GM18519 (cell line): ENCODE results near the gene PAQR7.

ENCODE experiments used
- ATAC-seq: cut with Tn5 transposase; IDR thresholded peaks from one replicate; pipeline ENCODE4 v1.9.1; 2021; ENCODE audit warnings: mild to moderate bottlenecking, moderate library complexity; ENCODE audit not compliant: unreplicated experiment, low FRiP score

The PAQR7 gene

DNA sequence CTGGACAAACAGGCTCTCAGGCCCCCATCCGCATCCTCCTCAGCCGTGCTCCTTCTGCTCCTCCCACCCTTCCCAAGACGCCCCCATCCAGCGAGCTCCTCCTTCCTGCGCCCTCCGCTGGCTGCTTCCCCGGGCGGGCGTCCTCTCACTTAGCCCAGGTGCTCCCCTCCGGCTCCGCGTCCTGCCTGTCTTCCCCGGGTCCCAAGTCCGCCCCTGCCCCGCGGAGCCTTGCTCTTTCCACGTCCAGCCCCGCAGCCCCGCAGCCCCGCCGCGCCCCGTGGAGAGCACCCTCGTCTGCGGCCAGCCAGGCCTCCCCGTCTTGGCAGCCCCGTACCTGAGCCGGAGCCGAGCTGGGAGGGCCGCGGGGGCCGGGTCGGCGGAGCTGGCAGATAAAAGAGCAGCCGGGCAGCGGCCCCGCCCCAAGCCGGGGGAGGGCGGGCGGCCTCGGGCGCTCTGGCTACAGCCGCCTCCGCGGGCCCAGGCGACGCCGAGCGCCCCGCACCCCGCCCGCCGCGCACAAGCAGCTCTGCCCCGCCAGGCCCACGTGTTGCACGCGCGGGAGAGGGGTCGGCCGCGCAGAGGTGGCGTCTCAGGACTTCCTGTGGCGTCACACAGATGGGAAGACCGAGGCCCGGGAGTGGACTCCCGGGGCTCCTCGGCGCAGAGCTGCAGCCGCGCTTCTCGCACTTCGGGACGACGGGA lies at the start of gene PAQR7:
Gene PAQR7 (minus strand): TSS at position 555 of the 702 bp plus-strand sequence. CDS start 11,869 bp downstream, outside the sequence.
- no peak for ATAC-seq

GRCh38 chr1:25924454-25924853 lies 48.9 kb upstream of the PAQR7 start:
- ATAC-seq = no peak

- ATAC-seq = no peak
These were observed 47.6 kb upstream of the PAQR7 start for GRCh38 chr1:25922971-25923552.

DNA sequence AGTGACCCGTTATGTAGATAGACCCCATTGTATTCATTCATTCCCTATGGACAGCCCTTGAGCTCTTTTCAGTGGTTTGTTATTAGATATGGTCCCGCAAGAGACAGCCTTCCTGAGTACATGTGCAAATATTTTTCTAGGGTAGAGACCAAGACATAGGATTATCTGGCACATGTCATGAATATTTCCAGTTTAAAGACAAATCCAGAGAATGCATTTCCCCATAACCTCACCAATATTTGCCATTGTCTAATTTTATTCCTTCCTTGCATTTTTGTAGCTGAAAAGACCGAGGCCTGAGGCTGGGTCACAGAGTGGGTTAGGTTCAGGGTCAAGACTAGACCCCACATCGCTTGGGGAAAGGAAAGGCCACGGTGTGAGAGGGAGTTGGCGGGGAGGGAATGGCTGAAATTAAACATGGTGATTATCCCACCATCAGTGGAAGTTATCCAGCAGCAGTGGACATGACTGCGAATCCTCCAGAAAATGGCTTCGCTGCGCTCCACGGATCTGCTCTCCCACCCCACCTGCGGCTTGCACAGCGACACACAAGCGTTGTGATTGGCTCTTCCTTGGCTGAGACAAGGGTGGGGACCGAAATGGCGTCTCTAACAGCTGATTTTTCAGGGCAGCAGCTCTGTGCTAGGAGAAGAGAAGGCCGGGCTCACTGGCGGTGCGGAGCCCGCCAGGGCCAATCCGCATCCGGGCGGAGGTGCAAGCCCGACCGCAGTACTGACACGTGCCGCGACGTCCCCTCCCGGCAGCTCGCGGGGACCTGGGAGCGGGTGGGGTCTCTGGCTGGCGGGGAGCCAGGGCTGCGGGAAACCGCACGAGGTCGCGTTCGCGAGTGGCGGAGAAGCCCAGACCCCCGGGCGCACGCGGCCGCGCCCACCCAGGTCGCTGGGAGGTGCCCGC lies 46.8 kb upstream of the PAQR7 start:
- ATAC-seq = no peak

DNA sequence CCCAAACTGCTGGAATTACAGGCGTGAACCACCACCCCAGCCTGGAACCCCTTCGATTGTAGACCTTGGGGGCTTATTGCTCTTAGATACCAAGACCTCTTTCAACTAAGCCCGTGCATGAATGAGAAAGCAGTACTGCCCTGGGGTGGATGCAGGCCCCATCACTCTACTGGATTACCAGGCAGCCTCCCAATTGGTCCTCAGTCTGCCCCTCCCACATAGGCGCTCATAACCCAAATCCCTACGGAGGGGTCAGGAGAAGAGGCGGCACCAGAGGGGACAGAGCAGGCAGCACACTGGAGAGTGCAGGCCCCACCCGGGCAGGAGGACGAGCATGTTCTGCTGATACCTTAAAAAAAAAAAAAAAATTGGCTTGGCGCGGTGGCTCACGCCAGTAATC lies 43.1 kb upstream of the PAQR7 start:
- ATAC-seq = no peak

- ATAC-seq = no peak
These were observed 42.5 kb upstream of the PAQR7 start for GRCh38 chr1:25917996-25918395.

GRCh38 chr1:25916460-25916859 lies 41.0 kb upstream of the PAQR7 start:
- ATAC-seq = no peak

GRCh38 chr1:25914074-25914995 lies 38.8 kb upstream of the PAQR7 start:
- no peak for ATAC-seq

DNA sequence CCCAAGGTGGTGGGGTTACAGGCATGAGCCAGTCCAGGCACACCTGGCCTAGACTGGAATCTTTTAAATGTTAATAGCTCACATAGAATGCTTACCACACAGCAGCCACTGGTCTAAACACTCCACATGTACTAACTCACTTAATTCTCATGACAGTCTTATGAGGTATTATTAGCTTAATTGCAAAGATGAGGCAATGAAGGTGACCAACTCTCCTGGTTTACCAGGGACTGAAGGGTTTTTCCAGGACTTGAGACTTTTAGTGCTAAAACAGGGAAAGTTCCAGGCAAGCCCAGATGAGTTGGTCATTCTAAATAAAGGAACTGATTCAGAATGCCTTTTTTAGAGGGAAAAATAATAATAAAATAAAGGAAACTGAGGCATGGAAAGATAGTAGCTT lies 37.7 kb upstream of the PAQR7 start:
- ATAC-seq = no peak

DNA sequence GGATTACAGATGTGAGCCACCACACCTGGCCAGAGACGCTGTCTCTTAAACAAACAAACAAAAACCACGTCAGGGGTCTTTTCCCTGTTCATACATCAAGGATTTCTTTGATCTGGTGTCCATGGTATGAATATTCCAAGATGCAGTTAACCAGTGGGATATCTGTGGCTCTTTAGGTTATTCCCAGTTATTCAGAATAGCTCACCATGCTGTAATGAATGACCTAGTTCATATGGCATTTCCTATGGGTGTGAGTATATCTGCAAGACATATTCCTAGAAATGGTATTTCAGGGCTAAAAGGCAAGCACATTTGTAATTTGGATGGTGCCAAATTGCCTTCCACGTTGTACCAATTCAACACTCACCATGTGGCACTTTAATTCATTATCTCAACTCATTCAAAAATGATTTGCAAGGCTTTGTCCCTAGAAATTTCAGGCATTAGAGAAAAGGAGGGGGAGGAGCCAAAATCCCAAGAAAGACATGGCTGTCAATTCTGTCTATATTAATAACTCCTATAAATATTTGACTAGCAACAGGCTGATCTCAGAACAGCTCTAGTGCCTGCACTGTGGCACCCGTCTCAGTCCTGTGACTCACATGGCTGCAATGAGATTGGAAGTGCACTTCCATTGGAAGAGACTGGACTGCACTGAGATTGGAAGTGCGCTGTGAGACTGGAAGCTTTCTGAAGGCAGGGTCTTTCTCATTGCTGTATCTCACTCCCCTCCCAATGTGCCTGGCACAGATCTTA lies 36.7 kb upstream of the PAQR7 start:
- ATAC-seq = no peak

- no peak for ATAC-seq
These were observed 35.7 kb upstream of the PAQR7 start for GRCh38 chr1:25911162-25911561.

DNA sequence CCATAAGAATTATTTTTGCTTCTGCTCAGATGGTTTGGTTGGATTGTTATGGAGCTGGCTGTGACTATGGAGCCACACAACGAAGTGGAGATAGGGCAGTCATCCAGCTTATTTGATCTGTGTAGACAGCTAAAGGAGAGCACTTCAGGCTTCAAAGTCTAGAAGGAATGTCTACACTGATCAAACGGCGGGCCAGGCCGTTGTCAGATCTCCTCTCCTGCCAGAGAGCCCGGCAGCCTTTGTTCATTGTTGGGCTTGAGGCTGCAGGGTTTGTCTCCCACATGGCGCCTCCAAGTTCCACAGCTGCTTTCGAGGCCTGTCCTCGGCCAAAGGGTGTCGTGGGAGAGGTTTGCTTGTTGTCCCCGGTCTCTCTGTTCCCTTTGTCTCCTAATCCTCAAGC lies 33.5 kb upstream of the PAQR7 start:
- no peak for ATAC-seq

DNA sequence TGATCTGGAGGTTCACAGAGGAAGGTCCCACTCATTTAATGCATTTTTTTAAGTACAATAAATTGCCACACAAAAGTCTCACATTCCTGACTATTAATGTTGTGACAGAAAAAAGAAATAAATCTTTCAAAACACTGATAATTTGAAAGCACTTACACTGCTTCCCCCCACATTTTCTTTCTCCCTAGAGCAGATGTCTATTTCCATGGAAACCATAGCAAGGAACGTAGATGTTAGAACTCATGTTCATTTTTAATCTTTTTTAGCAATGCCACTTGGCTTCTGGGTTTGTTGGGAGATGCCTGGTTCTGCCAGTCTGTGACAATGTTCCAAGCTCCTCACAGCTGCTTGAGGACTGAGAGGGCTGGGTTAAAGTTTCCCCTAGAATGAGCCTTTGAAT lies 32.7 kb upstream of the PAQR7 start:
- no peak for ATAC-seq

- ATAC-seq = no peak
These were observed 32.1 kb upstream of the PAQR7 start for GRCh38 chr1:25907601-25908000.

DNA sequence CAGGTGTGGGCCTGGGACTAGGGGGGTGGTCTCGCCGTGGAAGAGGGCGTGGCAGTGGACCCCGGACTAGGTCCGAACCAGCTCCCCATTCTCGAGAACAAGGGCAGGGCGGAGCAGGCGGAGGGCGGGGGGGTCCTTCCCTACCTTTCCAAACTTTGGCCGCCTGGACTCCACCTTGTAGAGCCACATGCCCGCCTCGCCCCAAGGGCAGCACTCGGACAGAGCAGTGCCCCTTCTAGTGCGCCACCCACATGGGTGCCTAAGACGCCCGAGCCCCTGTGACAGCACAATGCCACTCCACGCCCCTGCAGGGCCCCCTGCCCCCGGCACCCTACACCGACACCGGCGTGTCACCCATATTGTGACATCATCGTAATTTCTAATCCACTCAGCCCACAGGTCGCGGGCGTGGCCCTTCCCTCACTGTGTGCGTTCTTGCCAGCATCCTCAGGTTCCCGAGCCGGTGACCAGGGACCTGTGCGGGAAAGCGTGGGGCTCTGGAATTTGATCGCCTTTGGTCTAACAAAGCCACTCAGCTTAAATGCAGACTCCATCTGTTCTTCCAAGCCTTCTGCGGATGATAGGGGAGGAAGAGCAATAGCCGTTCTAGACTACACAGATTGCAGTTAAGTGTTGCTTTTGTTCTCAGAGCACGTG lies 31.3 kb upstream of the PAQR7 start:
- ATAC-seq = no peak

GRCh38 chr1:25905680-25906643 lies 30.5 kb upstream of the PAQR7 start, which contains the start of gene STMN1:
Gene STMN1 (minus strand): TSS chr1:25906419. CDS start chr1:25904676, 1,743 bp downstream.
- peak; percentile 50 for ATAC-seq

- peak; percentile 58 for ATAC-seq
These were observed 29.6 kb upstream of the PAQR7 start for GRCh38 chr1:25904943-25905679.
